Left lobe of liver (tissue), 2 donors: ENCODE measurements around the gene CAPN2. TPM values are rescaled to one million over a fixed set of nuclear protein-coding genes. Genes with fewer than 3 reads are reported as not detected.
"Not testable (repeated sequence)": the region's sequence is repeated elsewhere in the genome, so short reads cannot be mapped to it uniquely, and the experiment has no call there.

Experiments used
- ATAC-seq: fragments of 200-7000 bp; cut with Tn5 transposase; one replicate; pipeline ENCODE4 v1.9.1; 2020; ENCODE audit warnings: mild to moderate bottlenecking, moderate library complexity
- DNase-seq: peaks from one replicate; pipeline ENCODE4 v3.0.0-alpha.2; 2020; ENCODE audit warnings: low spot score
- total RNA-seq: library from RNA; stranded (reverse); gene quantifications from one replicate; pipeline ENCODE4 v1.2.1, GENCODE V29; 2021
- donor health status: DM: no; HTN: no; CAD: no; lungs with moderate emphysema.
- donor health status: DM: no; HTN: yes; CAD: no.

Gene CAPN2
- total RNA-seq, 1 donor from 2014 or later, result 25.1 TPM

DNA sequence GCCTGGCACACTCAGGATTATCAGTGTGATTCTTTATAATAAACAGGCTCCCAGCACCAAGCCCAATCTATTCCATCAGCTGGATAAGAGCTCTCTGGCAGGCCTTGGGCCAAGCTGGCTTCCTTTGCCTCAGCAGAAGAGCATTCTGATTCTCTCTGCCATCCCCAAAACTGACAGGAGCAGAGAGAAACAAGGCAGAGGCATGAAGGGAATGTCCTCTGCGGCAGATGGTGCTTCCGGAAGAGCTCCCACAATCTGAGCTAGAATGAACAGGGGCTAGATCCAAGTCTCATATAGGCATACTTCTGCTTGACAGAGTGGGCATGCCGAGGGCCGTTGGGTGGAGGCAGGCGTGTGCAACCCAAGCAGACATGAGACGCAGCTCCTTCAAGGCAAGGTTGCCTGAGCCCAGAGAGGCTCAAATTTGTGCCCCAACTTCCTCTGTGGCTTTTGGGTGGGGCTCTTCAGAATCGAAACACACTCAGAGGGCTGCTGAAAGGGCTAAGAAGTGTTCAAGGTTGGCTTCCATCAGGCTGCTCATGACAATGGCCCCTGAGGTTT lies 4.0 kb downstream of the CAPN2 start:
- DNase-seq (no peak), ATAC-seq (no peak)

DNA sequence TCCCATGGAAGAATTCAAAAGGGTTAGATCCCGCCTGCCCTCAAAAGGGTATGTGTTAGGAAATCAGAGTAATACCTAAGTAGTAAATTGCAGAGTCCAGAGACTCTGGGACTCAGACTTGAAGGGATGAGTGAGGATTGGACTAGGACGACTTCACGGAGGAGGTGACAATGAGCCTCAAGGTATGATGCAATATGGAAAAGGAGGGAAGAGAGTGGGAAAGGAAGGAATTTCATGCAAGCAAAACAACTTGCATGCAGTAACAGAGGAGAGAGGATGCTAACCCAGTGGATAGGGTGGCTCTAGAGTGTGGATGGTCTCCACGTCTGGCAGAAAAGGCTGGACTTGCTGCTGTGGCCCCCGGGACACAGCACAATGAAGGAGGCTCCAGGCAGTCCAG lies 4.8 kb downstream of the CAPN2 start:
- ATAC-seq, result no peak
- DNase-seq, result no peak

DNA sequence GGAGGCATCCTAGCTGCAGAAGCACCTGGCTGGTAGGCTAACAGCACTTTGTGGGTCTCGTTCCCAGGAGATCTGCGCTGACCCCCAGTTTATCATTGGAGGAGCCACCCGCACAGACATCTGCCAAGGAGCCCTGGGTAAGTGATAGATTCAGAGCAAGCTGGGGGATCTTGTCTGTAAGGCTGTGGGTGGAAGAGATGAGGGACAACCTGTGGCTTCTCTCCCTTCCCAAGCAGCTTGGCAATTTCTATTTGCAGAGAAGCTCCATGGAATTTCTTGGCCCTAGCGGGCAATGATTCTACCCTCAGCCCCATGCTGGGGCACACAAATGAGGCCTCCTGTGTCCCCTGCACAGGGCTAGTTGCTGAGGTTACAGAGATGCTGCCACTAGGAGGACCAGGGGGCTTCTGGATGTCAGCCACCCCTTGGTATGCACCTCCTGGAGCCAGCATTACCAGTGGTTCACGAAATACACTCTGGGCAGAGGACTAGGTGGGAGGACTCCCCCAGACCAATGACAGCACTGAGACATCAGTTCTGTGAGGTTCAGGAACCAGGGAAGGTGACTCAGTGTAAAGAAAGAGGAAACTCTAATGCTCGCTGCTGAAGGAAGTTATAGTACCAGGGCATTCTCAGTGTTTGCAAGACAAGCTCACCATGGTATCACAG lies 5.5 kb downstream of the CAPN2 start:
- DNase-seq, result no peak
- ATAC-seq, result no peak

DNA sequence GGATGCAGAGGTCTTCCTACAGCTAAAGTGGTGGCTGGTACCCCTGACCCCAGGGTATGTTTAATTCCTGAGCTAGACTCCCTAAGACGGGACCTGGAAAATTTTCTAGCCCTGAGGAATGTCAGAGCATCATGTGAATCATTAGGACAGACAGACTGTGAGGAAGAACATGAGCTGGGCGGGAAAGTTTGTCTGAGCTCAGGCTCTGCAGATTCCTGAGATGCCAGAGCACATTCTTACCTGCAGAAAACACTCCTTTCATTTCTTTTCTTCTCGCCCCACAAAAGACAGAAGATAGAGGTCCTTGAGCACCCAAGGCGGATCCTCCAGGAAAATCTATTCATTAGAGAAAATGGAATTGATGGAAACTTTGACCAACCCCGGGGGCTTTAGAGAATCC lies 6.5 kb downstream of the CAPN2 start:
- DNase-seq (no peak), ATAC-seq (no peak)

DNA sequence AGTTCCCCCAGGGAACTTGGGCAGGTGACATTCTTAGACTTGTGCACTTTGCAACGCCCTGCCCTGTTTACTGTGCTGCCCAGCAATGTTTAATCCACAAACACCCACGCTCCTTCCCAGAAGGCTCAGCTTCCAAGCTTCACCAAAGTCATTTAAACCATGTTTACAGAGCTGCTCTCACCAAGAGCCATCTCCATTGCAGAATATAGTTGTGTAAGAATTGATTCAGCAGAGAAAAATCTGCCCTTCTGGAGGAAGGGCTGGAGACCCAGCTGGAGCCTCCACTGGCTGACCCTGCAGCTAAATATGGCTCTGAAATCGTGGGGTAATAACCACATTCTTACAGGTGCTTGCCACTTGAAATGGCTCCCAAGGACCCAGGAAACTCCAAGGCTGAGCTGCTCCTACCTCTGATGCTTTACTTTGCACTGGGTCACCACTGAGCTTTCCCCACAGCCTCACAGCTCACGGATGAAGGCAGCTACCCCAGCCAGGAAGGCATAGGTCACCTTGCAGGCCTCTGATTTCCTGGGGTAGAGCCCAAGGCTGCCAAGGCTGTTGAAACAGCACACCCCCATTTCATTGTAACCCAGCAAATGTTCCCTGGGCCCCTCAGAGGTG lies 8.7 kb downstream of the CAPN2 start:
- ATAC-seq (peak; percentile 91), DNase-seq (peak; percentile 63)

DNA sequence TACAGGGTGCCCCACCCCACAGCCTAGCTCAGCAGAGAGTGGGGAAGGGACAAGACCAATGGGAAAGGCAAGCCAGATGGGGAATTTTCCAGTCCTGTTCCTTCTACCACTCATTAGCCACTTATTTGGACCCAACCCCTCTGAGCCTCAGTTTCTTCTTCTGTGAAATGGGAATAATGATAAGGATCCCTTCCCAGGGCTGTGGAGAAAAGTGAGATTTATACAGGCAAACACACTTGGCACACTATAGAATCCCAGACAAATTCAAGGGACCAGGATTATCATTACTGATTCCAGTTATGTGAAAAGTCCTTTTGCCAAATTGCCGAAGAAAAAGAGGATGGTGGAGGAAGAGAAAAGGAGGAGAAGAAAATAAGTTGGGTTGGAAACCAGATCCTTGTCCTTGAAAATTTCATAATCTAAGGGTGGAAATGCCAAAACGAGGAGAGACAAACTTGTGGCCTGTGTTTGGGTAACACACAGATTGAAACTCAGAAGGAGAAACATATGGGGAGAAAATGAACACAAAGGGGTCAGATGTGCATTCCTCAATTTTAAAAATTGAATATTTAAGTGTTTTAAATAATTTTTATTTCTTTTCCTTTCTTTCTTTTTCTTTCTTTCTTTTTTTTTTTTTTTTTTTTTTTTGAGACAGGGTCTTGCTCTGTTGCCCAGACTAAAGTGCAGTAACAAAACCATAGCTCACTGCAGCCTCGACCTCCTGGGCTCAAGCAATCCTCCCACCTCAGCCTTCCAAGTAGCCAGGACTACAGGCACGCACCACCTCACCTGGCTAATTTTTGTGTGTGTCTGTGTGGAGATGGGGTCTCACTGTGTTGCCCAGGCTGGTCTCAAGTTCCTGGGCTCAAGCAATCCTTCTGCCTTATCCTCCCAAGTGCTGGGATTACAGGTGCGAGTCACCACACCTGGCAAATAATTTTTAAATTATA lies 9.6 kb downstream of the CAPN2 start:
- no peak for DNase-seq
- ATAC-seq, result no peak

DNA sequence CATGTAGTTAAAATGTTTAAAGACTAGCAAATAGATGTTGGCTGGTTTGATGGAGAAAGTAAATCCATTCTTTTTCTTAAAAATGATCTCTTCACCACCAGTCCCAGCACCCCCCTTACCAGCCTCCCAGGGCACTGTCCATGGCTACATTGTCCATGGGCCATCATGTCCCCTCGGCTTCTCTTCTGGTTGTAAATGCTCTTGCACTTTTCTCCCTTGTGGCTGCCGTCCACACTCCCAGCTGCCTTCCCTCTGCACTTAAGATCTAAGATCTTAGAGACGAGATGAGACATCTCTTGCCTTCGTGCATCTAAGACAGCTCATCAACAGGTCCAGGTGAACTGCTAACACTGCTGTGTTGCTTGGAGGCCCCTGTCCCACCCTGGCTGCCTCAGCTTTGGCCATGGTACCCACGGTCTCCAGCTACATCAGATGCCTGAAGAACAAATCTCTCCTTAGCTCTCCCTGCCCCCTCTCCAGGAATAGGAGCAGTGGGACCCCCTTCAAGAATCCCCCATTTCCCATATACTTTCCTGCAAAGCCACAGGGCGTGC lies 11.1 kb downstream of the CAPN2 start:
- ATAC-seq, result no peak
- no peak for DNase-seq

DNA sequence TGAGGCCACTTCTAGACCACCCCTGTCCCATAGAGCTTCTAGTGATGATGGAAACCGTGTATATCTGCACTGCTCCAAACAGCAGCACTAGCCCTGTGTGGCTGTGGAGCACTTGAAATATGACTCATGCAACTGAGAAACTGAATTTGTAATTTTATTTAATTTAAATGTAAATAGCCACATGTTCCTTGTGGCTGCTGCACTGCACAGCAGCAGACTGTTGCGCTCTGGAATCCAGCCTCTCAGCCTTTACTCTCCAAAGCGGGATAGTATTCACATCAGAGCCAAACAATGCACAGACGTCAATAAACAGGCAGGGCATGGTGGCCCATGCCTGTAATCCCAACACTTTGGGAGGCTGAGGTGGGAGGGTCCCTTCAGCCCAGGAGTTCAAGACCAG lies 12.0 kb downstream of the CAPN2 start:
- ATAC-seq (no peak), DNase-seq (no peak)

DNA sequence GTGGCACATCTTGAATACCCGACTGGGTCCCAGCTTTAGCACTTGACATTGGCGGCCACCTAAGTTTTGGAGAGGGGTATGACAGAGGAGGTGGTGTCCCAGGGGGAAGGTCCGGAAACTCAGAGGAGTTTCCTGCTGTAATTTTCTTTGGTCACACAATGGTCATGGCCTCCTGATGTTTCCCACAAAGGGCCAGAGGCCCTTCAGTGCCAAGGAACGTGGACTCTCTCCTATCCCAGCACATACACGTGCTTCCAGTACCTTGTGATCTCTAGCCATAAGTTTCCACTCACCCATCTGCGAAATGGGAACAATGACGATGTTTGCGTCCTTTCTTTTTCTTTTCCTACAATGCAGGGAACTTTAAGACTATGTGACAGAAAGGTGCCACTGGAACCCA lies 13.2 kb downstream of the CAPN2 start:
- DNase-seq (no peak), ATAC-seq (no peak)

DNA sequence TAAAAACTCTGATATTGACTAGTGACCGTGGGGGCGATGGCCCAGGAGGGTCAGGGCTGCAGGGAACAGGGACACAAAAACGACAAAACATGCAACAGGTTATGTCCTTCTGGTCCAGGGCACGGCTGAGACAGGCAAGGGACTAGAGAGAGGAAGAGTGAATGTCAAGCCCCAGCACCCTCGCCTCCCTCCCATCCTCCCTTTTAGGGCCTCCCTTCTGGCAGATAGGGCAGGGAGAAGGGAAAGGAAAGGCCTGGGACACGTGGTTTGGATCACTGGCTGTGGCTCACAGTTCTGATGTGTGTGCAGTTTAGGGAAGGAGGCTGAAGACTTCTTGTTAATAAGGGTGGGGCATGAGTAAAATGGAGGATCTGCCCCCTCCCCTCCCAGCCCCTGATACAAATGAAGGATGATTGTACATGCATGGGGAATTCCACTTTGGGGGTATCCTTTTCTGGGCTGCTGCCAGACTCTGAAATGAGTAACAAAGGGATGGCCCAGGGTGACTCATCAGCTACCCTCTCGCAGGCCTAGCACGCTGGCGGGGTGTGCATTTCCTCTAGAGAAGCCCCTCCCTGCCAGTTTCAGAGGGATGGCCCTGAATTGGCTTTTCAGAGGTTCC lies 14.2 kb downstream of the CAPN2 start:
- DNase-seq (no peak), ATAC-seq (peak; percentile 78)

DNA sequence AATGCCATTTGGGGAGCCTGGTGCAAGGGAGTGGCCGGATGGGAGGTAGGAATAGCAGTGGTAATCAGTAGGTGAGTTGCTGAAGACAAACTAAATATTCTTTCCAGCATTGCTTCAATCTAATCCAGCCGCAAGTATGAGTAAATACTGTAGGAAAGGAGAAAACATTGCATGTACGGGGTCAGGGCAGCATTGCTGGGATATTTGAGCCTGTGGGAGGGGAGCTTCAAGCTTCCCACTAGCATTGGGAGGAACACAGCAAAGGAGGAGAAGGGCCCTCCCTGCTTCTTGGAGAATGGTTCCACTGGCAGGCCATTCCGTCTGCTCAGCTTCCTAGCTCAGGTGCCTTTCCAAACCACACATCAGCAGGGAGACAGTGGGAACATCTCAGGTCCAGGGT lies 15.2 kb downstream of the CAPN2 start:
- DNase-seq, result no peak
- no peak for ATAC-seq

DNA sequence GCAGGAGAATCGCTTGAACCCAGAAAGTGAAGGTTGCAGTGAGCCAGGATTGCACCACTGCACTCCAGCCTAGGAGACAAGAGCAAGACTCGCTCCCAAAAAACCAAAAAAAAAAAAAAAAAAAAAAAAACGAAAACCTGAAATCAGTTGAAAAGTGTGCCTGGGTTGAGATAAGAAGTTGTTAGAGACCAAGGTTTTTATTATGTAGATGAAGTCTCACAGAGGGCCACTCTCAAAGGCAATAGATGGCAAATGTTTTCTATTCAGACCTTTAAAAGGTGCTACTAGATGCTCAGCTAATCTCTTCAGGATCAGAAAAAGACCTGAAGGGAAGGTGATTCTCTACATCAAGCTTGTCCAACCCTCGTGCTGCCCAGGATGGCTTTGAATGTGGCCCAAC lies 17.6 kb downstream of the CAPN2 start:
- no peak for DNase-seq
- no peak for ATAC-seq

DNA sequence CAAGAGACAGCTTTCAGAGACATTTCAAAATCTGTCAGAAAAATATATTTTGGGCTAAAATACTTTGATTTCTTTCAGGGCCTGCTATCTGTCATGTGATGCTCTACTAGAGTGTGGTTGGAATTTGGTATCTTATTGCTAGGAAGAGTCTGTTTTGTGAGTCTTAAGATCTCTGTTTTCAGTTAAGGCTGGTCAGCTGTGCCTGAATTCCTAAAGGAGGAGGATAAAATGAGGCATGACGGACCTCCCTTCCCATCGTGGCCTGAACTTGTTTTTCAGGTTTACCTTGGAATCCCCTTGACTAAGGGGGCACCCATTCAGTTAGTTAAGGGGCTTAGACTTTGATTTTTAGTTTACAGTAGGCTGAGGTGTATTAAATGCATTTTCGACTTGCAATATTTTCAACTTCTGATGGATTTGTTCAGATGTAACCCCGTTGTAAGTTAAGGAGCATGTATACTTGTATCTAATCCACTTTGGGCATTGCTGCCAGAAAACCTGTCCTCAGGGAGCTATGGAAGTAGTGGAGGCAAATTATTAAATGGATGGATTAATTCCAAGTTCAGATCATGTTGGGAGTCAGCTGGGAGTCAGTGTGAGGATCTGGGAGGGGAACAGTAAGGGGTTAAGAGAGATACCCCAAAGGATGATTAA lies 18.3 kb downstream of the CAPN2 start:
- DNase-seq (no peak), ATAC-seq (no peak)

DNA sequence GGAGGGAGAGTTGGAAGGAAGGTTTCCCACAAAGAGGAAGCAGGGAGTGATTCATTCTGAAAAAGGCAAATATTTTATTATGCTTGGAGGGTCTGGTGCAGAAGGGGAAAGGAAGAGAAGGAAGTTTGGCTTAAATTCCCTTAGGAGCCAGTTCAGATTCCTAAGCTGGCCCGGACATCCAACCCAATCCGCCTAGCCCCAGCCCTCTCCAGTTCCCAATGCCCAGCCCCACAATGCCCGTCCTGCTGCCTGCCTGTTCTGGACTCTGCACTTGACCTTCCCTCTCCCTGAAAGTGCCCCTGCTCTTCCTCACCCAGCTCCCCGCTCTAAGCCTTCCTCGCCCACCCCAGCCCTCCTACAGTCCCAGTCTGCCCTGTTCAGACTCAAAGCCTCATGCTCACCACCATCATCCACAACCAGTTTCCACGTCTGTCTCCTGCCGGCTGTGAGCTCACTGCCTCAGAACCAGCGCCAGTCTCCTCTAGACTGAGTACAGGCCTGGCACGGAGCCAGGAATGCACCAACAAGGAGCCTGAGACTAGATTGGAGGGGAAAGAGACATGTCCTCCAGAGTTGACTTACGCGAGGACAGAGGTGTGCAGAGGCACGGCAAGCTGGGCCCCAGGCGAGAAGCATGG lies 18.9 kb downstream of the CAPN2 start:
- peak; percentile 18 for ATAC-seq
- no peak for DNase-seq

DNA sequence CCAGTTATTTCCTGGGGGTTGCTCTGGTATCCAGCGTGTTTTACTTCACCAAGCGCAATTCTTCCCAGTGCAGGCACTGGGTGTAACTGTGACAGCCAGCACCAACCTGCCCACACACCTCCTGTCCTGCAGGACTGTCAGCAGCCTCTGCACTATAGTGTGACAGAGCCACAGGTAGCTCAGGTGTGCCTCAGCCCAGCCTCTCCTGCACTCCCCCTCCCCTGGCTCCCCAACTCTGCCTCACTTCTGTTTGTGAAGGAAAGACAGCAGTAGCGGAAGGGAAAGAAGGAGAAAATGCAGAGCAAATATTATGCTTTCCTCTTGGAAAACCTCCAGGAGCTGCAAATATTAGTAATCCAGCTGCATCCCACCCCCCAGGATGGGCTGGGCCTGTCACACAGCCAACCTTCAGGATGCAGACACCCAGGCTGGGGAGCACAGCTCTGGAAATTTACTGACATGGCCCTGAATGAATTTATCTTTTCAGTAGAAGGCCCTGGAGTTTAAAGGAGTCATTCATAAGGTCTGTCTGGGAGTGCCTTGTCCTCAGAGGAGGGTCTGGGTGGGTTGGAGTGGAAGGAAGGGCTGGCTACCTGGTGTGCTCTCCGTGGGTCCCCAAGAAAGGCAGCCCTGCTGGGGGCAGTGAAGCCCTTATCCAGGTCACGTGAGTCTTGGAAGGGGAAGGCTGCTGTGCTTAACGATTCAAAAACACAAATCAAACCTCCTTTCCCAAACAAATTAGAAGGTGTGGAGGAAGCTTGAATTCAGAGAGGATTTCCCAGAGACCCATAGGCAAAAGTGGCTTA lies 20.9 kb downstream of the CAPN2 start:
- no peak for DNase-seq
- peak; percentile 20 for ATAC-seq

DNA sequence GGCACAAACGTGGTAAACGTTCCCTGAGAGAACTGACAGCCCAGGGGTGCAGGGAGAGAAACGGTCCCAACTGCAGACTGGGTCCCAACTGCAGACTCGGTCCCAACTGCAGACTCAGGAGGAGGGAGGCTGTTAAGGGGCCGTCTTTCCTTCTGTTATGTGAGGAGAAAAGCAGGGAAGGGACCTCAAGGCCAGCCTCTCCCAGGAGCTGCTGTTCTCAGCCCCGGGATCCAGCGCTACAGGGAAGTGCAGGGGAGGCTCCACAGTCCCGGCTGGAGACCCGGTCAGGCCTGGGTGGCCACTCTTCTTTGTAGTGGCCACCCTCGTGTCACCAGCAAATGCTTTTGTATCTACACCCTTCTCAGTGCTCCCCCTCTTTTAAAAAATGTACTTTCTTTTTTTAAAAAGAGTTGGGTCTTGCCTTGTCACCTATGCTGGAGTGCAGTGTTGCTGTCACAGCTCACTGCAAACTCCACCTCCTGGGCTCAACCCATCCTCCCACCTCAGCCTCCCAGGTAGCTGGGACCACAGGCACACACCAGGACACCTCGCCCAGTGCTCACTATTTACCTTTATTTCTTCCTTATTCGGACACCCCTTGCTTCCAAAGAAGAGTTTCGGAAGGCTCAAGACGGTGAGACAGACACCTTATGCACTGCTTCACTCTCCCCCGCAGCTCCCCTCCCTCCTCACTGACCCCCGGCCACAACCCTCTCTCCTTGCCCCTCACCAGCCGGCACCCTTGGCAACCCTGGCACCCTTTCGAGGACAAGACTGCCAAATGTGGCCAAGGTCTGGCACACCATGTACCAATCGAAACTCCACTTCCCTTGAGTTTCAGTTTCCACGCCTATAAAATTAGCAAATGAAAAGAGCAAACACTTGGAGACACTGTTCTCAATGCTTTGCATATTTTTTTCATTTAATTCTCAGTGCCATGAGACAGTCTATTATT lies 21.8 kb downstream of the CAPN2 start:
- ATAC-seq, result no peak
- no peak for DNase-seq

DNA sequence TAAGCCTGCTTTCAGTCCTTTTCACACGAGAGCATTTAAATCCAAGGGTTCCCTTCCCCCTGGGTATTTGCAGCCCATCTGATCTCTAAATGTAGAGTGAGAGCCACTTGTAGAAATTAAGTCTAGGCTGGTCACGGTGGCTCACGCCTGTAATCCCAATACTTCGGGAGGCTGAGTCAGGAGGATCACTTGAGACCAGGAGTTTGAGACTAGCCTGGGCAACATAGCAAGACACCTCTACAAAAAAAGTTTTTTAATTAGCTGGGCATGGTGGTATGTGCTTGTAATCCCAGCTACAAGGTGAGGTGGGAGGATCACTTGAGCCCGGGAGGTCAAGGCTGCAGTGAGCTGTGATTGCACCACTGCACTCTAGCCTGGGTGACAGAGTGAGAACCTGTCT lies 24.3 kb downstream of the CAPN2 start:
- not testable (repeated sequence) for DNase-seq, ATAC-seq

DNA sequence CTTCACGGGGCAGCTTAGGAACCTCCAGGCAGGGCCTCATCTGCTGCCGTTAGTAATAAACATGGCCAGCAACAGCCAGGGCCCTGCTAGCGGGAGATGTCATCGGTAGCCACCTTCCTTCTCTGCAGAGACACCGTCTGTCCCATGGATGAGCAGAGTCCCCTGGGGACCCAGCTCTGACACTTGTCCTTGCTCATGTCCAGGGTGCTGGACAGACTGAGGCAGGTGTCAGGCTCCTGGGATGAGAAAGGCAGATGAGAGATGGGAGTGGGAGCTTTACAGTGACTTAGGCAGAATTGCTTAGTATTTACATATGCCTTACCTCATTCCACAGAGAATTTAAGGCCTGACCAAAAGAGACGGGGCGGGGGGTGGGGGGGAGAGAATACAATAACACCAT lies 25.0 kb downstream of the CAPN2 start:
- no peak for DNase-seq
- ATAC-seq, result no peak
